HG03521 (cell line): ENCODE measurements around the gene PCBP3.
"Not testable (repeated sequence)": the region's sequence is repeated elsewhere in the genome, so short reads cannot be mapped to it uniquely, and the experiment has no call there.

Experiments
- ATAC-seq: cut with Tn5 transposase; IDR thresholded peaks from one replicate; pipeline ENCODE4 v1.9.1; 2021; ENCODE audit warnings: mild to moderate bottlenecking, moderate library complexity; ENCODE audit not compliant: unreplicated experiment

Gene PCBP3

DNA sequence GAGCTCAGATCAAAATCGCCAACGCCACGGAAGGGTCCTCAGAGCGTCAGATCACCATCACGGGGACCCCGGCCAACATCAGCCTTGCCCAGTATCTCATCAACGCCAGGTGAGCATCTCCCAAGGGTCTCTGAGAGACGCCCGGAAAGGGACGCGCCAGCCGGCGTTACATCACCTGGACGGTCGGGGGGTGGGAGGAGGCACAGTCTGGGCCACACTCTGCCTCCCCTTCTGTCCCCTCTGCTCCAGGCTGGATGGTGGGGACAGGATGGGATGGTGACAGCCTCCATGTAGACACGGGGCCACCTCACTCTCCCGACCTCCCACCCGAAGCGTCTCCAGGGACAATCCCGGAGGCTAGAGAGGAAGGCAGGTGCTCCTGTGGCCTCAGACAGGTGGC is 296.6 kb downstream of the PCBP3 start:
- no peak for ATAC-seq

GRCh38 chr21:45940621-45941337 is 297.3 kb downstream of the PCBP3 start:
- ATAC-seq: no peak

DNA sequence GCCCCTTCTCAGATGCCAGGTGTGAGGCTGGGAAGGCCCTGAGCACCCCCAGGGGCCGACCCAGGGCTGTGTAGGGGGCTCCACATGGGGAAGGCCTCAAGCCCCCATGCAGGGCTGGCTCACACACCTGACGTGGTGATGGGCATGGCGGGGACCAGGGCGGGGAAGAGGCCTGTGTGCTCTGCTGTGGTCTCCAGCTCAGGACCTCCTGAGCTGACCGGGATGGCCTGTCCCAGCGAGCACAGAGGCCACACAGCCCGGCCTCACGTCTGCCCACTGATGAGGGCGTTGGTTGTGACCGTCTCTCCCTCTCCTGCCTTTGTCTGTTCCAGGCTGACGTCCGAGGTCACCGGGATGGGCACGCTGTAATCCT is 297.8 kb downstream of the PCBP3 start:
- ATAC-seq: no peak

DNA sequence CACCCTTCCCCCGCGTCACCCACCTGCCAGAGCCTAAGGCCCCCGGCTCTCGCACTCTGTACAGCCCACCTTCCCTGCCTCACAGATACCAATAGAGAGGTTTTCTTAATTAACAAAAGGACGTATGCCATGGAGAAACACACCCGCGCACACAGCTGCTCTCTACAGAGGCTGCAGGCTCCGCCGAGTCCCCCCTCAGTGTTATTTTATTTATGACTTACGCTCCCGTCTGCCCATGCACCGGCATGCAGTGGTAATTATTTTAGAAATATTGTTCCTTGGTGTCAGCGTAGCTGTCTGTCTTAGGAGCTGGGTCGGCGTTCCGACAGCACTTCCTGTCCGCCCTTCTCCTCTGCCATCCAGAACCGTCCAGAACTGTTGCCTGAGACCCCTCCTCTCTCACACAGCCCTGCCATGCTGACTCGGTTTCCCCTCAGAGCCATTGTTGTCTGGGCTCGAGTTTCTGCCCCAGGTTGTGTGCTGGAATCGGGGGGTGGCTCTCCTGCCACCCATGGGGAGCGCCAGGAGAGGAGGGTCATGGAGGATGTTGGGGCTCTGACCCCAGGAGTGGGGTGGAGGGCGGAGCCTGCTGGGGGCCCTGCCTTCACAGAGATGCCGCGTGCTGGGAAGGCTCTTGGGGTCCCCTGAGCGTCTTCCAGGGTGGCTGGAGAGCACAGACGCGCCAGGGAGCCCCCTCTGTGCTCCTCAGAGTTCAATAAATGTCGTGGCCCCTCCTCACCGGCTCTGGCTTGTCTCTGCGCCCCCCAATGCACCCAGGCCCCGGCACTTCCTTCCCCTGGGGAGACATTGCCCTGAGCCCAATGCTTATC is 298.4 kb downstream of the PCBP3 start:
- no peak for ATAC-seq

GRCh38 chr21:45942755-45943629 is 299.5 kb downstream of the PCBP3 start:
- no peak for ATAC-seq

- no peak for ATAC-seq
Measured at GRCh38 chr21:45943630-45944540, 300.4 kb downstream of the PCBP3 start.

GRCh38 chr21:45944601-45945000 is 301.1 kb downstream of the PCBP3 start:
- ATAC-seq: no peak

DNA sequence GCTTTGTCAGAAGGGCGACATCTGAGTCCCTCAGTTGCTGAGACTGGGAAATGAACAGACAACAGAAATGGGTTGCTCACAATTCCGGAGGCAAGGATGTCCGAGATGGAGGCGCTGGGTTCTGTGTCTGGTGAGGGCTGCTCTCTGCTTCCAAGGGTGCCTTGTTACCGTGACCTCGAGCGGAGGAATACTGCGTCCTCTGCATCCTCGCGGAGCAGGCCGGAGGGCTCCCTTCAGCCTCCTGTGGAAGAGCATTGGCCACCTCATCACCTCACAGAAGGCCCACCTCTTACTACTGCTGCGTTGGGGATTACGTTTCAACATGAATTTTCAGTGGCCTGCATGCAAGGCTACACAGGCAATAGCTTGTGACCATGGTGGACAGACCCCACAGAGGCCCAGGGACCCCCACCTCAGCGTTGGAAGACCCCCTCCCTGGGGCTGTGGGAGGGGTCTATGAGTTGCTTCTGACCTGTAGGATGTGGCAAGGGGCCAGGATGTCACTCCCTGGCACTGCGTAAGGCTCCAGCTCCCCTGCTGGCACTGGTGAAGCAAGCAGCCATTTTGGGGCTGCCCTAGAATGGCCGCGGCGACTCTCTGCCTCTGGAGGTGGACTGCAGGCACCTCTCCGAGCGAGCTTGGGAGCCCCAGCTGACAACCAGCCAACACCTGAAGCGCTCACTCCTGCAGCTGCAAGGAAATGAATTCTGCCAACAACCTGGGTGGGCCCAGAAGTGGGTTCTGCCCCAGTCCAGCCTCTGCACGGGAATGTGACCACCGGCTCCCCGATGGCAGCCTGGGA is 301.7 kb downstream of the PCBP3 start:
- no peak for ATAC-seq

DNA sequence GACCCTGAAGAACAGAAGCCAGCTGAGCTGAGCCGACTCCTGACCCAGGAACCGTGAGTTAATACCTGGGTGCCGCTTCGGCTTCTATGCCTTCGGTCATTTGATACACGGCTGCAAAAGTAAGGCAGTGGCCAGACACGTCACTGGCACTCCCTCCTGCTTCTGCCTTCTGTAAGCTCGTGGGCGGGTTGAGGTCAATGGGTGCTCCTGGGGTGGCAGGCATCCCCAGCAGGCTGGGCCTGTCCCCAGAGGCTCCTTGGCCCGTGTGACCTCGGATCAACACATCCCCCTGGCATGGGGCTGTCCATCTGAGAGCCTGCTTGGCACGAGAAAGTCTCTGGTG is 302.3 kb downstream of the PCBP3 start:
- no peak for ATAC-seq

- ATAC-seq: no peak
Measured at GRCh38 chr21:45947296-45947695, 303.8 kb downstream of the PCBP3 start.

DNA sequence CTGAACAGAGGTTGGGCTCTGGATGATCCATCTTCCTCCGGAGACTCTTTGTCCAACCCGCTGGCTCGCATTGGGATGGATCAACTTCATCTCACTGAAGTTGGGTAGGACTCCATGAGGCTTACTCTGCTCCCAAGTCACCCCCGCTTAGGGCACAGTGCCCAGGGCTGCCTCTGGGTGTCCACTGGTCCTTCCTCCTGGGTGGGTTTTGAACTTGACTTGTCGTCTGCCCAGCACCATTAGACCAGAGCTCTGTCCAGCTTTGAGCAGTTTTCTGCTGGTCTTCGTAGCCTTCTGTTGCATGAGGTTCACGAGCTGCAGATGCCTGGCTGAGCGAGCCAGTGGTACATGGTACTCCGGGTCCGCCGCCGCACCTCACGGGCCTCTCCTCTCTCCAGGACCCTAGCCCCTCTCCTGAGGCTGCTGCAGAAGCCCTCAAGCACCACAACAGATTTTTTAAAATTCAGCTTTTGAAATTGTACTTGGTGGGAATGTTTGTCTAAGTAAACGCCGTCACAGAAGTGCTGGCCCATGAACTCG is 304.3 kb downstream of the PCBP3 start:
- ATAC-seq: no peak

DNA sequence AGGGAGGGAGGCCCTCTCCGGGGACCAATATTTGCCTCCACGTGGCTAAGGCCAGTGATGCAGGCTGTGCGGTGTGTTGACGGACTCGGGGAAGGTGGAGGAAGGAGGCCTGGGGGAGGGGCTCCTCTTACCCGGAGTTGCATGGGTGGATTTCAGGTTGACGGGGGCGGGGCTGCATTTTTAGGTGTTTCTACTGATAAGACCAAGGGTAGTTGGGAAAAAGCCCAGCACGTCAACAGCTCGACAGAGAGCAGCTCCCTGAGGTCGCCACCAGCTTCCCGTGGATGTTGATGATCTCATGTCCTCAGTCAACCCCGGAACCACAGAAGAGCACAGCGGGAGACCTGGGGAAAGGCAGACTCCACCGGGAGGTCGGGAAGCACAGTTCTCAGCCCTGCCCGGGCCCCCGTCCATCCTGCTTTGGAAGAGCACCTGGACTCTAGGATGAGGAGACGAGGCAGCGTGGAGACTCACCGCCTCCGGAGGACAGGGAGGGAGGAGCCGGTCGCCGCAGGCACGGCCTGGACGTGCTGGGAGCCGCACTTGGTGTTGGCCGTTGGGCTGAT is 305.1 kb downstream of the PCBP3 start:
- no peak for ATAC-seq

DNA sequence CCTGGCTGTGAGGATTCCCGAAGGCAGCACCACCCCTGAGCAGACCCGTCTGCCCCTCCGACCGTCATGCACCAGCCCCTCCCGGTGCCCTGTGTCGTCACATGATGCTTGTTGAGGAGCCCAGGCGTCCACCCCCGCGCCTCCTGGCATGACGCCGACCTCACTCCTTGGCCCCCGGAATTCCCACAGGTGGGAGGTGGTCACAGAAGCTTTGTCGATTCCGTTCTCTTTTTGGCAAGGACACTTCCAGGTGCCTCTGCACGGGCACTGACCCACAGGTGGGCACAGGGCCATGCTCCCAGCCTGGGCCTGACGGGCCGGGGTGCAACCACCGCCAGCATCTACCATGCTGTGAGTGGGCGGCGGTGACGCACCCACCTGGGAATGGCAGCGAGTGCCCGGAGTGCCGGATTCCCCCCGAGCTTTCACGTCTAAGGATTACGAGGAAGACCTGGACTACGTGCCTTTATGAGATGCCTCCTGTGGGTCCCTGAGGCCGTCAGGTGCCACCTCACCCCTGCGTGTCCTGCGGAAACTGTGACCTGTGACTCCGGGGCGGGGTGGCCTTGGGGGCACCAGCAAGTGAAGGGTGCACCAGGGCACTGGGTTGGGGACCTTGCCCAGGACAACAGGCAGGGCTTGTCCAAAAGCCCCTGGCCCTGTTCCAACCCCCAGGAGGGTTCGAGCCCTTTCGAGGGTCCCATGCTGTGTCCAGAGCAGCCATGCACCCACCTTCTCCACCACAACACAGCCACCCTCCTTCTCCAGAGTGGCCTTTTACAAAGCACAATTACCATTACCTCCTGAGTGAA is 306.6 kb downstream of the PCBP3 start:
- no peak for ATAC-seq

GRCh38 chr21:45950740-45951515 is 307.4 kb downstream of the PCBP3 start:
- no peak for ATAC-seq

DNA sequence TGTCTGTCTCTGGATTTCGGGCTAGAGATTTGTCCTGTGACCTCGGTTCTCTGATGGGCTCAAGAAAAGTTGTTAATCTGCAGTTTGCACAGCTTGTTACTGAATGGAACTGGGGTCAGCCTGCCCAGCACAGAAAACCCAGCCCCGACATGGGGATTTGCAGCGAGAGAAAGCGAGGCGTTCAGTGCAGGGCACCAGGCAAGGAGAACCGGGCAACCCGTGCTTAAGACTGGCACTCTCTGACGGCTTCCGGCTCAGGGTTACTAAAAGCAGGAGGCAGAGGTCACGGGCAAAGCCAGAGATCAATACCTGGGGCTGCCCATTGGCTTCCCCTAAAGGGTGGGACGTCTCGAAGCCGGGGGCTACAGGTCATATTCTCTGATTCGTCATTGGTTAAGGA is 308.2 kb downstream of the PCBP3 start:
- ATAC-seq: no peak

- ATAC-seq: not testable (repeated sequence)
Measured at GRCh38 chr21:45952527-45952926, 309.0 kb downstream of the PCBP3 start.

DNA sequence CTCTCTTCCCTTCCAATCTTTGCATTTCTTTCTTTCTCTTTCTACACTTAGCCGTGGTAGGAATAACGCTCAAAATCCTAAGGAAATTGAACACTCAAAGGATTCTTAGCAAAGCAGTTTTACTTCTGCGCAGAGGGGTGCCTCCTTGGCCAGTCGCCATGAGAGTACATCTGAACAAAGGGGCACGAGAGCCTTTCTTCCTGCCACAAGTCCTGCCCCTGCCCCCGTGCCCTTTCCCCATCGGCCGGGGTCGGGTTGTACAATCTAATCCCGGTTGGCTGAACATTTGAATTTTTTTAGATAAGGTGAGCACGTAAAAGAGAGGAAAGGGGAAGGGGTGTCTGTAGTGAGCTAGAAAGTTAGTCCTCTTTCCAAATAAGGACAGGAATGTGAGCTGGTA is 309.4 kb downstream of the PCBP3 start:
- no peak for ATAC-seq

DNA sequence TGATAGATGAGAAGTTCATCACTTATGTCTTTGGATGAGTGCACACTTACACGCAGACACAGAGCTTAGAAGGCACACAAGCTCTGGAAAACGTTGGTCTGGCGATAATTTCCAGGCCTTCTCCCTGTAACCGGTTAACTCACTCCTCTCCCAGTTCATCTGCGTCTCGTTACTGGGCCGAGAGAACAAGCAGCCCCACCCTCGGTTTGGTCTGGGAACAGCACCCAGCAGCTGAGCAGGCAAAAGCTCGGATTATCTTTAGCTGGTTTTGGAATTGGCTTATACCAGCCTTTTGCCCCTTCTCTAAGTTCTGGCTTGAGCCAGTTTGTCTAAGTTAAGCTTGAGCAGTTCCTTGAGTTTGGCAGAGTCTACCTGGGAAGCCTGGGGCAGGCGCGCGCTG is 310.7 kb downstream of the PCBP3 start:
- no peak for ATAC-seq
